CD4-positive, alpha-beta T cell treated with Interferon gamma for 1 hour (primary cell): ENCODE data around the gene C16orf74.

ENCODE experiments used
- DNase-seq: peaks from one replicate; pipeline ENCODE4 v3.0.0-alpha.2; 2020

C16orf74 gene

GRCh38 chr16:85716680-85717038 is 34.2 kb downstream of the C16orf74 start:
- no peak for DNase-seq

GRCh38 chr16:85716022-85716679 is 34.7 kb downstream of the C16orf74 start:
- no peak for DNase-seq

DNA sequence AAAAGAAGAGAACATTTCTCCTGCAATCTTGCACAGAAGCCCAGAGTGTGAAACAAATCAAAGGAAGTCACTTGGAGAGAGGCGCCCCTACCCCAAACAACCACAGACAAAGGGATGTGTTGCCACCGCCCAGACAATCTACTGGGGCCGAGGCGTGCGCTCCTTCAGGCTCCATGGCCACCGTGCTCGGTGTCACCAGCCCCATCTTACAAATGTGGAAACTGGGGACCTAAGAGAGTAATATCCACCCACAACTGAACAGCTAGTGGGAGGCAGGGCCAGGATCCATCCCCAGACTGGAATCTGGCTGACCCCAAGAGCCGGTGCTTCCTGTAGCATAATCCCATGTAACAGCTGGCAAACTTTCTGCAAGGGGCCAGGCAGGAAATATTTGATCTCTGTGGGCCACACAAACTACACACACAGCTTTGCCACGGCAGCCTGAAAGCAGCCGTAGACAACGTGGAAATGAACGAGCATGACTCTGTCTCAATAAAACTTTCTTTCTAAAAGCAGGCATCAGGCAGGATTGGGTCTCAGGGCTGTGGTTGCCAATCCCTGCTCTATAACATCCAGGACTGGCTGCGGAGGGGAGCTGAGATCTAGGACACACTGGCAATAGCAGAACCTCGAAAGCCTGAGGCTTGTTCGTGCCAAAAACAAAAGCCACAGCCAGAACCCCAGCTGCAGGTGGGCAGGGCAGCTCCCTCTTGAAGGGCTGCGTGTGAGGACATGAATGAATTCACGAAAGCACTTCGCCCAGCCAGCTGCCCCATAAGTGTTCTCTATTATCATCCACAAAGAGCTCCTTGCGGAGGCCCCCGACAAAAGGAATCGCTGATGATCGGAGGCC is 35.5 kb downstream of the C16orf74 start:
- DNase-seq, result no peak

GRCh38 chr16:85712801-85713200 is 38.1 kb downstream of the C16orf74 start:
- DNase-seq, result no peak

GRCh38 chr16:85711982-85712587 is 38.8 kb downstream of the C16orf74 start:
- DNase-seq, result no peak

DNA sequence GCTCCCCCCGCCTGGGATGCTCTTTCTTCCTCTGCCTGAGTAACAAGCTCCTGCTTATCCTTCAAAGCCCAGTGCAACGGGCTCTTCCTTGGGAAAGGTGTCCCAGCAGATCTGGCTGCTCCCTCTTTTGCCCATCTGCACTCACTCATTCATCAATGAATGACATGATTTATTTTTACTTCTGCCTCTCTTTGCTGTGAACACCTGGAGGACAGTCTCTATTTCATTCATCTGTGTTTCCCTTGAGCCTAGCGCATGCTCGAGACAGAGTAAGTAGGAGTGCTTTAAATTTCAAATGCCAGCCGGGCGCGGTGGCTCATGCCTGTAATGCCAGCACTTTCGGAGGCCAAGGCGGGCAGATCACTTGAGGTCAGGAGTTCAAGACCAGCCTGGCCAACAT is 40.2 kb downstream of the C16orf74 start:
- DNase-seq, result no peak

DNA sequence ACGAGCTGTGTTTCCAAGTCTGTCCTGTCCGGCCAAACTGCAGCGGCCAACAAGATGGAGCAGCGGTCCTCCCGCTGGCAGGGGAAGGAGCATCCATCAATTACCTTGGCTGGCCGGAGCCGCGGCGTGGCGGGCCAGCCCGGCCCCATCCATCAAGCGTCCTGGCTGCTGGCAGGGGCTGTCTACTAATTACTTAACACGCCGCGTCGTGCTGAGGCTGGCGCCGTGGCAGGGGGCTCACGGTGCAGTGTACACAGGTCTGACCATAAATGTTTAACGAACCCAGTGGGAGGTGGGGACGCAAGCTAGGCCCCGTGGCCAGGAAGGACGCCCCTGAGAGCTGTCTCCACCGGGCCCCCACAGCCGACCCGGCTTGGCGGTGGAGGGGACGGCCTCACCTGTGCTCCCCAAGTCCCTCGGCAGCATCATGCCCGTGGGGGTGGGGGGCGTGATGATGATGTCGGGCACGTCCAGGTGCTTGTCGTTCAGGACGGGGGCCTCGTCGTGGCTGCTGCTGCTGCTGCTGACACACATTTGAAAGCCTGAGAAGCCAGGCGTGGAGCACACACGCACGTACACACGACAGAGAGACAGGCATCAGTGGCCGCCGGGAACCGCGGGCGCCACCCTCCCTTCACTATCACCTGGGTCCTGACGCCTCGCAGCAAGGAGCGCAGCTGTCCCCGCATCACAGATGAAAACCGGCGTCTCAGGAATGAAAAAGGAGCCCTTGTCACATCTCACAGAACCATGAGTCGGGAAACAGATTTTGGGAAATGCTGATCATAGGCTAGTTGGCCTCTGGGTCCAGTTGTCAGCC is 40.9 kb downstream of the C16orf74 start:
- no peak for DNase-seq

DNA sequence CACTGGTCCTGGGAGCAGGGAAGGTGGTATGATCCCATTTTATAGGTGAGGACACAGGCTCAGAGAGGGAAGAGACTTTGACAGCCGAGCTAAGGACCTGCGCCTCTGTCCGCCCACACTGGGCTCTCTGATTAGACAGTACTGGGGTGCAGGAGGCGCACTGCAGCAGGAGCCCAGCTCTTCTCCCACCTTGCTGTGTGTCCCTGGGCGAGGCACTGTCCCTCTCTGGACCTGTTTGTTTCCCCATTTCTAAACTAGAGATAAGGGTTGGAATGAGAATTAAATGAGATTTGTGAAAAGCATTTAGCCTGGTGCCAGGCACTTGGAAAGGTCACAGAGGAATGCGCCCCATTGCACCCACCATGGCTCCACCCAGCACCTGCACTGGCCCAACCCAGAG is 42.6 kb downstream of the C16orf74 start:
- DNase-seq, result no peak

DNA sequence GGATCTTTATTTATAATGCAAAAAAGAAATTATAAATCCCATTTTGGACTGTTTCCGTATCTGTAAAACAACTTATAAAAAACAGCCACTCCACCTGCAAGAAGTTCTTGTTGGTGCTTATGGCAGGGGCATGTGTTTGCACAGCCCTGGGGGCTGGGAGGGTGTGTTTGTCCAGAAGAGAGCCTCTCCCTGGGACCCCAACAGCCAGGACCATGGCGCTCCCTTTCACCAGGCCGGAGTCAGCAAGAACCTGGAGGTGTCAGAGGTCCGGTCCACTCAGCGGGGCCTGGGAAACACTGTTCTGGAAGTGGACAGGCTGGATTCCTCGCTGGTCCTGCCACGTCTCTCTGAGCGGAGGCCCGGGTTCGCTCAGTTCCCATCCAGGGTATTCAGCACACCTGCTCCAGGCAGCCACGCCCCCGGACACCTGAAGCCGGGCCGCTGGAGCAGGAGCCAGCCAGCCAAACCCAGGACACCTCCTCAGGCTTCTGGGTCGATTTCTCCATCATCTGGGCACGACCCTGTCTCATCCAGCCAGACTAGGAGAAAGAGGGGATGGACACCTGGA is 43.3 kb downstream of the C16orf74 start:
- DNase-seq, result no peak

DNA sequence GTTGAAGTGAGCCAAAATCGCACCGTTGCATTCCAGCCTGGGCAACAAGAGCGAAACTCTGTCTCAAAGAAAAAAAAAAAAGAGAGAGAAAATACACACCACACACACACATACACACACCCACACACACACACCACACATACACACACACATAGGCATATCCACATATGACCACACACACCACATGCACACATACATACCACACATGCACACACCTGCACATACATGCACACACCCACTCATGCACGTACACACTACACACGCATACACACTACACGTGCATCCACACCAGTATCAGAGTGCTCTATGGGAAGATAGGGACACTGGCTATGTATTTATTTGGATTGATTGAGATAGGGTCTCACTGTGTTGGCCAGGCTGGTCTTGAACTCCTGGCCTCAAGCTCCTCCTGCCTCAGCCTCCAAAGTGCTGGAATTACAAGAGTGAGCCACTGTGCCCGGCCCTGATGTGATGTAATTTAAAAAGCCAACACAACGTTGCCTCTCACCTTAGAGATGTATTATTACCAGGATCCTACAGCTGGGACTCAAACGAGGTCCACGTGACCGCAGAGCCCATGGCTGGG is 44.4 kb downstream of the C16orf74 start:
- DNase-seq, result no peak

- DNase-seq, result no peak
Measured at GRCh38 chr16:85704900-85705846, 45.7 kb downstream of the C16orf74 start.

DNA sequence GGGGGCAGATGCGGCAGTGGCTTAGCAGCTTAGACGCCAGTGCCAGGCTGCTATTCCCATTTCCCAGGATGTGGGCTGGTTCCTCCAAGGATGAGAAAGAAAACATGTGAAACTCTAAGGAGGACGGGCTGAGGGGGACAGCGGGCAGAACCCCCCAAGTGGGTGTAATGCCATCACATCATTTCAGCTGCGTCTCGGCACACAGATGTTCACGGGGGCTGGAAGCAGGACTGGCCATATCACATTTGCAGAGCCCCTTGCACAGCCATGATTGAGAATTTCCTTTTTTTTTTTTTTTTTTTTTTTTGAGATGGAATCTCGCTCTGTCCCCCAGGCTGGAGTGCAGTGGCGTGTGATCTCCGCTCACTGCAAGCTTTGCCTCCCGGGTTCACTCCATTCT is 46.9 kb downstream of the C16orf74 start:
- no peak for DNase-seq

DNA sequence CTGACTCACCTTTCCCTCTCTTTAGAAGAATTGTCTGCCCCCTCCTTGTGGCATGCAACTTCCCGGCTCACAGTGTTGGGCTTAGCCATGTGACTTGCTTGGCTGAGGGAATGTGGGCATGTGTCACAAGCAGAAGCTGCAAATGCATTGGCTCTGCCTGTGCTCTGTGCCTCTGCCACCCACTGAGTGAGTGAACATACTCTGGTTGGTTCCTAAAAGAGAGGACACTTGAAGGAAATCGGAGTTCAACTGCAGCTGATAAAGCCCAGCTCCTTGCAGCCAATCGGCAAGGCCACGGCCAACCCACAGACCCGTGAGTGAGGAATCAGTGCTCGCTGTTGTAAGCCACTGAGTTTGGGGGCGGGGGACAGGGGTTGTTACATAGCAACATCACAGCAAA is 51.3 kb downstream of the C16orf74 start:
- no peak for DNase-seq

DNA sequence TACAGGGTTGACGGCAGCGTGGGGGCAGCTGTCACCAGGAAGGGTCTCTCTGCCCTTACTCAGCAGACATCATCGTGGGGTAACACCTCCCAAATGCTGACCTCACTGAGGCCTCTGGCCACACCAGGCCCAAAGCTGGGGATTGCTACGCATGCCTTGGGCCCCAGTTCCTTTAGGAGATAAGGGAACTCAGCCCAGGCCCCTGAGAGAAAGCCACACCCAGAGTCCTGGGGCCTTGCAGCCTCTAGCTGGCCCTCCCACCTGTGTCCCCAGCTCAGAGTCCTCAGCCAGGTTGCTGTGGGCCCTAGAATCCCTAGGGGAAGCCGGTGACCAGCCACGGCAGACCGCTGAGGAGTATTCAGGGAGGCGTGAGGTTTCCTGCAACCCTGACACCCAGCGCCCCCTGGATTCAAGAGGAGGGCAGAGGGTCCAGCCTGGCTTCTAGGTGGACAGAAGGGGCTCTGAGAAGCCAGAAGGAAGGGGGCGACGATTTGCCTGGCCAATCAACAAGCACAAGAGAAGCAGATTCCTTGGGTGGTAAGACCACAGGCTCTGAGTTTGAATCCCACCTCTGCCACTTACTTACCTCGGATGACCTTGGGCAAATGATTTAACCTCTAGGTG is 51.8 kb downstream of the C16orf74 start:
- DNase-seq, result no peak

DNA sequence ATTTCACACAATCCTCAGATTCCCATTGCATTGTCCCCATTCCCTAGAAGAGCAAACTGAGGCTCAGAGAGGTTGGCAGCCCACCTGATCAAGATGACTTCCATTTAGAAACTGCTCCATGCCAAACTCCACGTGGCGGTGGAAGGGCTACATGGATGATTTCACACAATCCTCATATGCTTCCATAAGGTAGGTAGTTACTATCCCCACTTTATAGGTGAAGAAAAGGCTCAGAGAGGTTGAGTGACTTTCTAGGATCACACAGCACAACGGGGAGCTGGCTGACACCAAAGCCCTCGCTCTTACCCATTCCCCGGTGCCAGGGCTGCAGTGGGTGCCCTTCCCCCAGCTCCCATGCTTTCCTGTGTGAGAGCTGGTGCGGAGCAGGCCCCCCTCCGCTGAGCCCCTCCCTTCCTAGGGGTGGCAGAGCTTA is 52.4 kb downstream of the C16orf74 start:
- DNase-seq, result no peak

GRCh38 chr16:85697431-85697830 is 53.5 kb downstream of the C16orf74 start:
- DNase-seq, result no peak

DNA sequence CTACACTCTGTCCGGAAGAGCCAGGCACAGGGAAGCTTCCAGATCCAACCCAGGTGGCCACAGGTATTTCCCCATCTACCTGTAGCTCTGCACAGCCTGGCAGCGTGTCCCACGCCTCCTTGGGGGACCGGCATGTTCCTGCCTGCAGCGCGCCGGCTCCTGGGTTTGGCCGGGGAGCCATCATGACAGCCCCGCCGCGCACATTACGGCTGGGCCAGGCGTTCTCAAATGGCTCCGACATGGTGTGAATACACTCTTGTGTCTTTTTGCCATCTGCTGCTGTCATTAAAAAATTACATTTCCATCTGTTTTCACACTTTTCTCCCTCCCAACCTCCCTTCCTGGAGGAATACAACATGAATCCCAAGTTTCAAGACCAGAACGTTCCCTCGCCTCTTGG is 54.1 kb downstream of the C16orf74 start:
- DNase-seq, result no peak

GRCh38 chr16:85695196-85696128 is 55.4 kb downstream of the C16orf74 start:
- no peak for DNase-seq

- no peak for DNase-seq
Measured at GRCh38 chr16:85690469-85691064, 60.3 kb downstream of the C16orf74 start.
